CD4-positive, alpha-beta T cell treated with Interferon gamma for 1 hour (primary cell): Measurements from ENCODE around the gene DIAPH2.
"Not testable (repeated sequence)": the region's sequence is repeated elsewhere in the genome, so short reads cannot be mapped to it uniquely, and the experiment has no call there.

ENCODE experiments used
- DNase-seq: peaks from one replicate; pipeline ENCODE4 v3.0.0-alpha.2; 2020

The DIAPH2 gene

DNA sequence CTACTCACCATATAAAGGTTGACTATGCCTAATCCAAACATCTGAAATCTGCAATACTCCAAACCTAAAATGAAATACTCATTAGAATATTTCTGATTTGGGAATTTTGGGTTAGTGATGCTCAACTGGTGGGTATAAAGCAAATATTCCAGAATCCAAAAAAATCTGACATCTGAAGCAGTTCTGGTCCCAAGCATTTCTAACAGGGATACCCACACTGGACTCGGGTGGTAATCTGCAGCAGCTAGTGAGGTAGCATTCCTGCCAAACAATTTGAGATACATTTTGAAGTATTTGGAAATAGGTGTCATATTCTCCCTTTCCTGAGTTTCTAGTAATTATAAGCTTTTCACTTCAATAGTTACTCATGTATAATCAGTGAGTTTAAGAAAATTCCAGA lies 149.5 kb downstream of the DIAPH2 start:
- DNase-seq, result no peak

DNA sequence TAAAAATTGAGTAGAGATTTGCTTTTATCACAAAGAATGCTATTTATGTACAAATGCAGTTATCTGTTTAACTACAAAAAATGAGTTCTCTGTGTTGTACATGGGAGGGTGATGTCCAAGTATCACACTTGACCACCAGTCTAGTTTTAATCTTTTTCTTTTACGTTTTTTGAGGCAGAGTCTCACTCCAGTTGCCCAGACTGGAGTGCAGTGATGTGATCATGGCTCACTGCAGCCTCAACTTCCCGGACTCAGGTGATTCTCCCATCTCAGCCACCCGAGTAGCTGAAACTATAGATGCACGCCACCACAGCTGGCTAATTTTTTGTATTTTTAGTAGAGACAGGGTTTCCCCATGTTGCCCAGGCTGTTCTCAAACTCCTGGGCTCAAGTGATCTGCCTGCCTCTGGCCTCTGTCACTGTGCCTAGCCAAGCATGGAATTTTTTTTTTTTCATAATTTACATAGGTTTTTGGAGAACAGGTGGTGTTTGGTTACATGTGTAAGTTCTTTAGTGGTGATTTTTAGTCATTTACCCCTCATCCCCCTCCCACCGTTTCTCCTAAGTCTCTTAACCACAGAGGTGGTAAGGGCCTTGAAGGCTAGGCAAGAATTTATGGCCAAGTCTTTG lies 151.1 kb downstream of the DIAPH2 start:
- no peak for DNase-seq

DNA sequence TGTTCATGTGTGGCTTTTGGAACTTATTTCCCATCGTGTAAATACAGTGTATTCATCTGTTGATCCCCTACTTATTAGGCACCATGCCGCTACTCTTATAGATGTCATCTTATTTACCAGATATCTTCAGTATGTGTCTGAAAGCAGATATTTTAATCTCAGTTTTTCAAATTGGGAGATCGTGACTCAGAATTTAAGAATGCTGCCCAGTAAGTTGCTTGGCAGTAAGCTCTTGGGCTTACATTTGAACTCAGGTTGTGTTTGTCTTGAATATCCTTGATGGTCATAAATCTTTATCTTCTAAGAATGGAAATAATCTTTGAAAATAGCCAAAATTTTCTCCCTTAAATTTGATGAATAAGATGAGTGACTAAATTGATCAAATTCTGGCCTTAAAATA lies 153.2 kb downstream of the DIAPH2 start:
- DNase-seq, result no peak

DNA sequence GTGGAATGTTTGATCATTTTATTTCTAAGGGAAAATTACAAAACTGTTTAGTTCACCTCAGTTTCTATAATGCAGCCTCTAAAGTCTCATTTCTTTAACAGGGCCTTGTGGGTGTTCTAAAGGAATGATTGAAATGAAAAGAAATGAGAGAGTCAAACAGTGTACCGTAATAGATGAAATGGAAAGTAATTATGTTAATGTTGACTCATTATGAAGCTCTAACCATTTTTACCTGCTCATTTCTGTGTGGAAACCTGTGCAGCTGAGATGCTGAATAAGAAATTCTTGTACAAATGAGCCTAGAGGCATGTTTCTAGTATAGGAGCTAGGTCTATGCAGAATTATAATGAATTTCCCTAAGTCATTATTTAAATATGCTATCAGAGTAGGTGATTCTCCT lies 153.9 kb downstream of the DIAPH2 start:
- no peak for DNase-seq

DNA sequence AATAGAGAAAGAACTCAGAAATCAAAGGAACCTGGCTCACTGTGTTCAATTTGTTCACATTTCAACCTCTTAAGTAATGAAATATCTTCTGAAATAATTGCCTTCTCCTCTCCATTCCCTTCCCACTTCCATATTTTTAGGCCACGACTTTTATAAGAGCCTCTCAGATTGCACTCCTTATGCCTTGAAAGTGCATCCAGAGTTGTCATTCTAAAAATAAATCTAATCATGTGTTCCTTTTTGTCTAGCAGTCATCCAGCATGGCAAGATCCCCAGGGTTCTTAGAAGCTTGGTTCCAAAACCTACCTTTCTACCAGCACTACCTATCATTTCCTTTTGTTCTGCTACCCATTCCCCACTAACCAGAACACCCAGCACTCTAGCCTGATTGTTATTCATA lies 156.7 kb downstream of the DIAPH2 start:
- DNase-seq, result no peak

DNA sequence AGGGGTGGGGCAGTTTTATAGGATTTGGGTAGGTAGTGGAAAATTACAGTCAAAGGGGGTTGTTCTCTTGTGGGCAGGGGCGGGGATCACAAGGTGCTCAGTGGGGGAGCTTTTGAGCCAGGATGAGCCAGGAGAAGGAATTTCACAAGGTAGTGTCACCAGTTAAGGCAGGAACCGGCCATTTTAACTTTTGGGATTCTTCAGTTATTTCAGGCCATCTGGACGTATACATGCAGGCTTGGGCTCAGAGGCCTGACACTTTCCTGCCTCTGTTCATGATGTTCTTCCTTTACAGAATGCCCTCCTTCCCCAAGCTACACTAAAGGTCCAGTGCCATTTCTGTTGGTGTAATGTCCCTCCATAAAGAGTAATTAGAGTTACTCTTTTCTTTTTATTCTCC lies 157.2 kb downstream of the DIAPH2 start:
- not testable (repeated sequence) for DNase-seq

DNA sequence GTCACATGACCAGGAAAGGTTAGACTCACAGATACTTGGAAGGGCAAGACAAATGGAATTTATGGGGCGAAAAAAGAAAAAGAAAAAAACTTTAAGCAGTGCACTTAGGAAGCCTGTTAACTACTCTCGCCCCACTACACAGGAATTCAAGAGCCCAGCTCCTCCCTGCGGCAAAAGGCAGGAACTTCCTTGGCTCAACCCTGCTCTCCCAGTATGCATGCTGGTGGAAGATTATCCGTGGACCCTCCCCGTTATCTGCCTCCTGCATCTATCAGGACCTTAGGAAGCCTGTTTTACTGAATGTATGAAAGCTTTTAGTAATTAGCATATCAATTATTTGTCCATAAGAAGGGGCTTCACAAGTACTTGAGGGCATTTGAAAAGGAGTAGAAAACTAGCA lies 158.9 kb downstream of the DIAPH2 start:
- DNase-seq, result no peak

DNA sequence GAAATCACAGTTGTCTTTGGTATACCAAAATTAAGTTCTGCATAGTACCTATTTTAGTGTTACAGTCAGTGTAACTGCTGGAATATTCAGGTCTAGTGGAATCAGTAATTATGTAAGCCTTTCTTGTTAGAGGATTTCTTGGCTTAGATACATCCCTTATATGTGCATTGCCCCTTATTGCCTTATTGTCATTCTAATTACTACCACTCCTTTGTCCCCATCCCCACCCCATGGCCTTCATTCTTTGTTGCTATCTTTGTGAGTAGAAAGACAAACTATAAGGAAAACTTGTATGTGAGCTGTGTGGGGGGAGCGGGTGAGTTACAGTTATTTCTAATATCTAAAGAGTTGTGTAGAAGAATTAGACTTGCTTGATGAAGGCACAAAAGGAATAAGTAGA lies 162.2 kb downstream of the DIAPH2 start:
- no peak for DNase-seq

DNA sequence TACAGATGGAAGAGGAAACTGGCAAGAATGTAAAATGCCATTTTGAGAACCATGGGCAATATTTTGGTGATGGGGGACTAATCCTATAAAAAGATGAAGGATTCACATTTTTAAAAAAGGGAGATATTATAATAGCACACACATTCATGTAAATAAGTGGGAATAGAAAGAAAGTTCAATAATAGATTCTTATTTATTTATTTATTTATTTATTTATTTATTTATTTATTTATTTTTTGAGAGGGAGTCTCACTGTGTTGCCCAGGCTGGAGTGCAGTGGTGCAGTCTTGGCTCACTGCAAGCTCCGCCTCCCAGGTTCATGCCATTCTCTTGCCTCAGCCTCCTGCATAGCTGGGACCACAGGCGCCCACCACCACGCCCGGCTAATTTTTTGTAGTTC lies 174.8 kb downstream of the DIAPH2 start:
- not testable (repeated sequence) for DNase-seq

DNA sequence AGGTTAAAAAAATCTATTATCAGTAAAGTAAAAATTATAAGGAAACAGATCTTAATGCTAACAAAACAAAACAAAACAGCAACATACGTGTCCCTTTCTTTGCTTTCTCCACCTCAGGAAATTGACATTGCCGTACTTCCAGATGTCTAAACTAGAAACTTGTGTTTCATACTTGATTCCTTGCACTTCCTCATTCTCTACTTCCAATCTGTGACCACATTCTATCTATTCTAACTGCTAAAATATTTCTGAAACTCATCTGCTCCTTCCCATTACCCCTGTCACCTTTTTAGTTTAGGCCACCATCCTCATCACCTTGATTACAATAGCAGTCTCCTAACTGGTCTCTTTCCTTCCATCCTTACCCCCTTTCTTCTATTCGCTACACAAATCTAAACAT lies 176.6 kb downstream of the DIAPH2 start:
- DNase-seq, result no peak

DNA sequence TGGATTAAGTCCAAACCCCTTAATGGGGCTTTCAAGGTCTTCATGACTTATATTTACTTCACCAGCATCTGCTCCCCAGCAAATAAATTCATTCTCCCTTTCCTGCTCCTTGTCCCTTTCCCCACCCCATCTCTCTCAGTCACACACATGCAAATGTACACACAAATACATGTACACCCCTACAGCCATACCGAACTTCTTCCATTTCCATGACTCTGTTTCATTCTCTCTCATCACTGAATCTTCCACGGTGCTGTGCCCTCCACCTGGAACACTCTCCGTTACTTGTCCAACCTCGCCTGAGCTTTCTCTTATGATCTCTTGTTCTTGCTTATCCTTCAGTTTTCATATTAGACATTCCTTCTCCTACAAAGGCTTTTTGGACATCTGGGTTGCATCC lies 177.0 kb downstream of the DIAPH2 start:
- no peak for DNase-seq

DNA sequence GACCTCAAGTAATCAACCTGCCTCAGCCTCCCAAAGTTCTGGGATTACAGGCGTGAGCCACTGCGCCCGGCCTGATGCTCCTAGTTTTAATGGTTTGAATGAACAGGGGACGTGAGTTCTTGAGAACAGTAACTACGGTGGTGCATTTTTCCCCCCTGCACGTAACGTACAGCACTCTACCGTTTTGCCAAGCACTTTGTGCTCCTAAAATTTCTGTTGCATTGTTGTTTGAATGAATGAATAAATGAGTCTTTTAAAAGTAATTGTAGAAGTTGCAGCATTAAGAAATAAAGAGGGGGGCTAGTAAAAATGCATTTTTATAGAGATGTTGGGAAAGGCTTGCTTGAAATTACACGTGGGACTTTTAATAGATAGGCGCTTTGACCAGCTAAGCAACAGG lies 199.0 kb downstream of the DIAPH2 start, which contains the start of gene RPA4:
TSS of gene RPA4 (plus strand) at position 301 of the 400 bp plus-strand sequence. CDS start 403 bp downstream, outside the sequence.
- DNase-seq, result no peak

DNA sequence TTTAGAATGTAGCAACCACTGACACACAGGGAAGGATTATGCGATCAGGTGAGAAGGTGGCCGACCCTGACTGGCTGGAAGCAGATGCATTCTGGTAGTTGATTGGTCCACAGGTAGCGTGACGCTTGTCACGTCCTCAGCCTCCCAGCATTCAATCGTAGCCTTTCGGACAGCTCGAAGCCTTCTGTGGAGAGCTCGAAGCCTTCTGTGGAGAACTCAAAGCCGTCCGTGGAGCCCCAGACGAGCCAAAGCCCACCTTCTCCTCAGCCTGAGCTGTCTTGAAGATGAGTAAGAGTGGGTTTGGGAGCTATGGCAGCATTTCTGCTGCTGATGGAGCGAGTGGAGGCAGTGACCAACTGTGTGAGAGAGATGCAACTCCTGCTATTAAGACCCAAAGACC lies 199.4 kb downstream of the DIAPH2 start:
- no peak for DNase-seq

DNA sequence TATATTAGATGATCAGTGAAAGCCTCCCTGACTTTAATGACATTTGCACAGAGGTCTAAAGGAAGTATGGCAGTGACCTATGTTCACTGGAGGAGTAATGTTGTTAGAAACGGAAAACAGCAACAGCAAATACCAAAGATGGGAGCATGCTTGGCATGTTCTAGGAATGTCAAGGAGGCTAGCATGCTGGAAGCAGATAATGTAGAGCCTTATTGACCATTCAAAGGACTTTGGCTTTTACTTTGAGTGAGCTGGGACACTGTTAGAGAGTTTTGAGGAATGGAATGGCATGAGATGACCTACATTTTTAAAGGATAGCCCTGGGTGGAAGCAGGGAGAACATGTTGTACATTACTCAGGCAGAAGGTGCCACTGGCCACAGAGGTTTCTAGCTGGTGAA lies 205.1 kb downstream of the DIAPH2 start:
- no peak for DNase-seq

DNA sequence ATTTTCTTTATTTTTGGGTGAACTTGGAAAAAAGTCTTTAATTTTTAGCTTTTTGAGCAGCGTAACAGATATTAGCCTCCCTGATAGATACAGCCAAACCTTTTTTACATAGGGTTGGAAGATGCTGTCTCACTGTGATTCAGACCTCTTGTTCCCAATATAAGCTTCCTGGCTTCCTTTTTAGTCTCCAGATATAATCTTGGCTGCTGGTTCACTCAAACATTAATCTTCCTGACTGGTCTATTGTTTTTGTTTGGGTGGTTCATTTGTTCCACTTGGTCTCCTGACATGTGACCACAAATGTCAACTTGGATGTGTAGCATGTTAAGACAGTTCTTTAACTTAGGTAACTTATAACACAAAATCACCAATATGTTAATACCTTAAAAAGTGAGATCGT lies 222.1 kb downstream of the DIAPH2 start:
- no peak for DNase-seq

DNA sequence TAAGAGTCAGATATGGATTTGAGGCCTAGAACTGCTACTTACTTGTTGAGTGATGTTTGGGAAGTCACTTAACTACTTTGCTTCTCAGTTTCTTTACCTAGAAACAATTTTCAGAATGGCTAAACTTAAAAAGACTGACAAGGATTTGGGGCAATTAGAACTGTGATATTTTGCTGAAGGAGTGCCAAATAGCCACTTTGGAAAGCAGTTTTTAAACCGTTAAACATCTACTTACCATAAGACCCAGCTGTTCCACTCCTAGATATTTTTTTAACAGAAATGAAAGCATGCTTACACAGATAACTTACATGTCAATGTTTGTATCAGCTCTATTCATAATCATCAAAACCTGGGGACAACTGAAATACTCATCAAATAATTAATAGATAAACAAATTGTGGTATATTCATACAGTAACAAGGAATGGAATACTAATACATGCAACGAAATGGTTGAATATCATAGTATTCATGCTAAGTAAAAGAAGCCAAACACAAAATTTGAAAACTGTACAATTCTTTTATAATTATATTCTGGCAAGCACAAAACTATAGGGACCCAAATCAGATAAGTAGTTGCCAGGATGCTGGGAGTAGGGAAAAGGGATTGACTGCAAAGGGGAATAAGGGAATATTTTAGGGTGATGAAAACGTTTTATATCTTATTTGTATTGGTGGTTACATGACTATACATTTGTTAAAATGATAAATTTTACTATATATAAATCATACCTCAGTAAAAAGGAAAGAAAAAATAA lies 223.1 kb downstream of the DIAPH2 start:
- no peak for DNase-seq

DNA sequence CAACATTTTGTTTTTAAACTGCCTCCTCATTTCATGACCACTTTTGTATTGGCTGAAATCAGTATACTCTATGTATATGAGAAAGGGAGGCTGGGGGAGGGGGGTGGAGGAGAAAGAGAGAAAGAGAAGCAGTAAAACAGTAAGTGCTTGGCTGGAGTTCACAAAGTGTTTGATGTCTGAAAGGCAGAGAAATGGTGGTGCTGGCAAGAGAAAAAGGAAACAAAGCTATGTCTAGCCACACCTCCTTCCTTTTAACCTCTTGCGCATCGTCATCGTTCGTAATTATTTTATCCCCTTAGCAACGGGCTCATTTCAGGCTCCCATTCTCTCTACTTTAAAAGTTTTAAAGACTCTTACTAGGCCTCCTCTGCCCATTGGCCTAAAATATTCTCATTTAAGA lies 224.6 kb downstream of the DIAPH2 start:
- DNase-seq, result no peak

DNA sequence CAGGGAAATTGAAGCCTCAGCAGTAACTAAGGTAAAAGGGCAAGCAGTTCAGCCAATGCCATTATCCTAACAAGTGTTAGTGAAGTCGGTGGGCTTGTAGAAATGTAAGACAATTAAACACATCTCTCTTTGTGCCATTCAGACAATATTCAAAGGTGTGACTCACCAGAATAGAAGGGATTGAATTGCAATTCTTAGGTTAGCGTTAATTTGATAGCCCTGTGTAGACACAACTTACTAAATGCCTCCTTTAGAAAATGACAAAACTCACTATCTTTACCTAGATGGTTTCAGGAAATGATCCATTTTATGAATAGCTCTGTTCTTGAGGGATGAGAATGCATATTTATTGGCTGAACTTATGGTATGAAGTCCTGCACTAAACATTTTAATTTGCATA lies 234.2 kb downstream of the DIAPH2 start:
- DNase-seq, result no peak

DNA sequence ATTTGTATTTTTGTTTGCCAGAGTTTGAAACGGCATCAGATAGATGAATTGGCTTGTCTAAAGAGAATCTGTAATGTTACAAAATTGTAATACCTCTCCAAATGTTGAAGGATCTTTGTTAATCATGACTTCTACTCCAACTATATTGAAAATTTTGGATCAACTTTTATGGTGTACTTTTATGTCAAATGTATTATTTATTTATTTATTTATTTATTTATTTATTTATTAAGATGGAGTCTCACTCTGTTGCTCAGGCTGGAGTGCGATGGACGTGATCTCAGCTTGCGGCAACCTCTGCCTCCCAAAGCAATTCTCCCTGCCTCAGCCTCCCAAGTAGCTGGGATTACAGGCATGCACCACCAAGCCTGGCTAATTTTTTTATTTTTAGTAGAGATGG lies 235.0 kb downstream of the DIAPH2 start:
- DNase-seq, result no peak

DNA sequence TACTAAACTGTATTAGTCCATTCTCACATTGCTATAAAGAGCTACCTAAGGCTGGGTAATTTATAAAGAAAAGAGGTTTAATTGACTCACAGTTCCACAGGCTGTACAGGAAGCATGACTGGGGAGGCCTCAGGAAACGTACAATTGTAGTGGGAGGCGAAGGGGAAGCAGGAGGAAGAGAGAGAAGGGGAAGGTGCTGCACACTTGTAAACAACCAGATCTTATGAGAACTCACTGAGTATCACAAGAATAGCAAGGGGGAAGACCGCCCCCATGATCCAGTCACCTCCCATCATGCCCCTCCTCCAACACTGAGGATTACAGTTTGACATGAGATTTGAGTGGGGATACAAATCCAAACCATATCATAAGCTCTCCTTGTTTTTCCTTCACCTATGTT lies 239.9 kb downstream of the DIAPH2 start:
- DNase-seq, result no peak

DNA sequence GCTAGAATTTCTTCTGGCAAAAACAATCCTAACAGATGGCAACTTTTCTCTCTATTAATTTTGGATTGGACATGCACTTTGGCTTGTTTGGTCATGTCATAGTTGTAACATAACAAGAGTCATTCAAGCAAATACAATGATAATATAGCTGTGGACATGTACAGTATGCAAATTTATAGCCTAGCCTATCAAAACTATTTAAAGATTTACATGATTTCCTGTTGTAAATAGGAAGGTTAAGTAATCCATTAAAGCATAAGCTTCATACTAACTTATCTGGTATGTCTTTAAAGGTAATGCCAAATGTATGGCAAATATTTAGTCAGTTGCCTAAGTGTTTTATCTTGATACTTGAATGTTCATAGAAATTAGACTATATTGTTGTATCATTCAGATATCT lies 244.4 kb downstream of the DIAPH2 start:
- no peak for DNase-seq

DNA sequence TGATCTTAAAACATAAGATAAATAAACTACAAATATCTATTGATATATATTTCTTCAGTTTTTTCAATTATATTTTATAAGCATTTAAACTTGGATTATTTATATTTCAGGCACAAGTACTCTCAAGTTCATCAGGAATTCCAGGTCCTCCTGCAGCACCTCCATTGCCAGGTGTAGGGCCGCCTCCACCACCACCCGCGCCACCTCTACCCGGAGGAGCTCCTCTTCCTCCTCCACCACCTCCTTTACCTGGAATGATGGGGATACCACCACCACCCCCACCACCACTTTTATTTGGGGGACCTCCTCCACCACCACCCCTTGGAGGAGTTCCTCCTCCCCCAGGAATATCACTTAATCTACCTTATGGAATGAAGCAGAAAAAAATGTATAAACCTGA lies 273.1 kb downstream of the DIAPH2 start:
- DNase-seq, result no peak

DNA sequence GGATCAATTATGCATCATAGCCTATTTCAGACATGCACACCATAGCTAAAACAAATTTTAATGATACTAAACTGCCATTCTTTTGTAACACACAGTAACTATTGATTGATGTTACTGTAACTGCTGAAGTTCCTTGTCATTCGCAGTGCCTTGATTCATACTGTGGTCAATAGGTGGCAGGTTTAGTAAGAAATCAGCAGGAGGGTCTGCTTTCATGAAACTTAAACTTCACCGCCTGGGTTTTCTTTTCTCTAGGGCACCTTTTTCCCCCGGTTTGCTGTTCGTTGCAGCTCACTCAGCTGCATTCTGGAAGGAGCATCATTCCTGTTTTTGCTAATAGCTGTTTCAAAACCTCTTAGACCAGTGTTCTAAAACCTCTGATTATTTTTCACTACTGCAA lies 287.2 kb downstream of the DIAPH2 start:
- no peak for DNase-seq

DNA sequence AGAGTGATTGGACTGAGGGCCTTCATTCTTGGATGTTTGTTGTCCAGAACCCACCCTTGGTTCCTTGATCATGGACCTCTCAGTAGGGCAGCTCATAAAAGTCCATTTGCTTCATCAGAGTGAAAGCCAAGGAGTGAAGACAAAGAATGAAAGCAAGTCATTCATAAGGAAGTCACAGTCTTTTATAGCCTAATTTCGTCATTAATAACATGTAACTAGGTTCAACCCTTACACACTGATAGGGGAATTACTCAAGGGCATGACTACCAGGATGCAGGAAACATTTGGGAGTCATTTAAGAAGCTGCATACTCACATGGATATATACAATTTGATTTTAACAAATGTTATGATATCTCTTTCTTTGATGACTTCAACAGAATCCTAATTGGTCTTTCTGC lies 294.3 kb downstream of the DIAPH2 start:
- DNase-seq, result no peak

DNA sequence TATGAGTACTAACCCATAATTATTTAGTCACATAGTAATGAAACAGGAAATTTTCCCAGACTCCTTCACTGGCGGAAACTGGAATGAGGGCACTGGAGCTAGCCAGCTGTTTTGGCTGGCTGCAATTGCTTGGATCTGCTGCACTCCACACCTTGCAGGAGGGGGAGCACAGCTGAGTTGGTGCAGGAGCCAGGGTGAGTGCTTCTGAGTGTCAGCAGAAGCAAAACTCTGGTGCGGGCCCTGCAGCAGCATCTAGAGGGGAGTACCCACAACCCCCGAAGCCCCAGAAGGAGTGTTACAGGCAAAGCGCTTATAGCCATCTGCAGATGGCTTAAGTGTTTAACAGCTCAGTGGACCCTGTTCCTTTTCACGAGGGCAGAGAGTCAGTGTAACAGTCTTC lies 295.1 kb downstream of the DIAPH2 start:
- no peak for DNase-seq
